Dendritic cell treated with granulocyte-macrophage colony-stimulating factor and Interleukin-4, amounts not matched to agents 40 ng/mL and 50 ng/mL, for 4 days (primary cell): ENCODE results near the gene RESP18.
A peak's percentile ranks its signal among the peaks of the same experiment; 100 is the strongest.

Experiments
- H3K27ac Mint-ChIP-seq: one replicate; pipeline ENCODE4 v1.8.0; 2022; ENCODE audit warnings: mild to moderate bottlenecking, mixed read lengths
- H3K27me3 Mint-ChIP-seq: one replicate; pipeline ENCODE4 v1.8.0; 2022; ENCODE audit warnings: mild to moderate bottlenecking, mixed read lengths
- H3K36me3 Mint-ChIP-seq: one replicate; pipeline ENCODE4 v1.8.0; 2022; ENCODE audit warnings: low read depth, mixed read lengths
- H3K4me1 Mint-ChIP-seq: one replicate; pipeline ENCODE4 v1.8.0; 2022; ENCODE audit warnings: low read depth, mixed read lengths
- H3K4me3 Mint-ChIP-seq: one replicate; pipeline ENCODE4 v1.8.0; 2022; ENCODE audit warnings: mild to moderate bottlenecking, moderate library complexity, mixed read lengths
- H3K9me3 Mint-ChIP-seq: one replicate; pipeline ENCODE4 v1.8.0; 2022; ENCODE audit warnings: mixed read lengths
- intact Hi-C: fragments of 100-400 bp; cut with micrococcal nuclease; formaldehyde crosslinking; loops from one replicate; pipeline ENCODE4 v1.15.0; 2022

The RESP18 gene

GRCh38 chr2:219282943-219283581 lies 49.5 kb downstream of the RESP18 start:
- H3K36me3 Mint-ChIP-seq = peaks cover 72% of the 10 kb centered on the region
- no peaks in the 10 kb centered on the region for H3K27me3 Mint-ChIP-seq
- no peak overlapping the region for H3K4me3 Mint-ChIP-seq
- peaks cover 59% of the 10 kb centered on the region for H3K4me1 Mint-ChIP-seq
- no peaks in the 10 kb centered on the region for H3K9me3 Mint-ChIP-seq
- intact Hi-C loops = no loop called here
- no peak overlapping the region for H3K27ac Mint-ChIP-seq

GRCh38 chr2:219282375-219282774 lies 50.2 kb downstream of the RESP18 start:
- Mint-ChIP-seq H3K4me1 (peaks cover 66% of the 10 kb centered on the region), H3K36me3 (peaks cover 72% of the 10 kb centered on the region), H3K4me3 (no peak overlapping the region), H3K27ac (no peak overlapping the region), H3K9me3 (no peaks in the 10 kb centered on the region), H3K27me3 (peaks cover 2% of the 10 kb centered on the region)
- intact Hi-C loops = no loop called here

- intact Hi-C loops = no loop called here
- Mint-ChIP-seq H3K27me3 (peaks cover 3% of the 10 kb centered on the region), H3K4me3 (no peak overlapping the region), H3K27ac (peak overlapping the region; percentile 50), H3K9me3 (no peaks in the 10 kb centered on the region), H3K36me3 (peaks cover 71% of the 10 kb centered on the region), H3K4me1 (peaks cover 65% of the 10 kb centered on the region)
These were observed 51.0 kb downstream of the RESP18 start for GRCh38 chr2:219281588-219281987.

- Mint-ChIP-seq H3K27ac (peak overlapping the region; percentile 89), H3K9me3 (no peaks in the 10 kb centered on the region), H3K4me1 (peaks cover 55% of the 10 kb centered on the region), H3K27me3 (peaks cover 5% of the 10 kb centered on the region), H3K36me3 (peaks cover 62% of the 10 kb centered on the region), H3K4me3 (no peak overlapping the region)
- intact Hi-C loops = no loop called here
These were observed 51.9 kb downstream of the RESP18 start for GRCh38 chr2:219280651-219281050.

GRCh38 chr2:219279916-219280516 lies 52.5 kb downstream of the RESP18 start:
- Mint-ChIP-seq H3K36me3 (peaks cover 55% of the 10 kb centered on the region), H3K27me3 (peaks cover 5% of the 10 kb centered on the region), H3K4me3 (peak overlapping the region; percentile 86), H3K9me3 (no peaks in the 10 kb centered on the region), H3K4me1 (peaks cover 50% of the 10 kb centered on the region), H3K27ac (peak overlapping the region; percentile 89)
- intact Hi-C loops = loop anchor here (1.0 to 5.0 kb wide), 3 partner anchors 103 to 120 kb away; partner anchors contain the start of genes DNPEP and NHEJ1

GRCh38 chr2:219279151-219279915 lies 53.2 kb downstream of the RESP18 start, which contains the start of gene DNAJB2:
Gene DNAJB2 (plus strand): TSS chr2:219279366. CDS start chr2:219279834, 468 bp downstream.
- Mint-ChIP-seq H3K4me1 (peaks cover 50% of the 10 kb centered on the region), H3K36me3 (peaks cover 49% of the 10 kb centered on the region), H3K27ac (peak within 1 kb of the TSS; percentile 89), H3K9me3 (no peaks in the 10 kb centered on the region), H3K27me3 (peaks cover 5% of the 10 kb centered on the region), H3K4me3 (peak within 1 kb of the TSS; percentile 86)
- intact Hi-C loops = loop anchor here (1.0 to 5.0 kb wide), 3 partner anchors 102 to 119 kb away; partner anchors contain the start of genes DNPEP and NHEJ1

GRCh38 chr2:219278655-219279150 lies 53.8 kb downstream of the RESP18 start:
- peaks cover 50% of the 10 kb centered on the region for H3K4me1 Mint-ChIP-seq
- peaks cover 42% of the 10 kb centered on the region for H3K36me3 Mint-ChIP-seq
- peak overlapping the region; percentile 89 for H3K27ac Mint-ChIP-seq
- H3K27me3 Mint-ChIP-seq = peaks cover 5% of the 10 kb centered on the region
- H3K4me3 Mint-ChIP-seq = peak overlapping the region; percentile 86
- H3K9me3 Mint-ChIP-seq = no peaks in the 10 kb centered on the region
- intact Hi-C loops = loop anchor here (1.0 to 5.0 kb wide), 3 partner anchors 101 to 118 kb away; partner anchors contain the start of genes DNPEP and NHEJ1

- intact Hi-C loops = loop anchor here (1.0 to 5.0 kb wide), 2 partner anchors 17 to 109 kb away; partner anchors contain the start of gene DNPEP
- H3K36me3 Mint-ChIP-seq = peaks cover 35% of the 10 kb centered on the region
- H3K4me3 Mint-ChIP-seq = peak overlapping the region; percentile 54
- peak overlapping the region; percentile 89 for H3K27ac Mint-ChIP-seq
- H3K9me3 Mint-ChIP-seq = no peaks in the 10 kb centered on the region
- peaks cover 46% of the 10 kb centered on the region for H3K4me1 Mint-ChIP-seq
- peaks cover 5% of the 10 kb centered on the region for H3K27me3 Mint-ChIP-seq
These were observed 54.6 kb downstream of the RESP18 start for GRCh38 chr2:219277703-219278654.
